ENCODE data around the gene SLC25A26. TPM values are rescaled to one million over a fixed set of nuclear protein-coding genes. Genes with fewer than 3 reads are reported as not detected.

SLC25A26 gene
- total RNA-seq (2021; ENCODE audit: unreplicated experiment) (23.8 TPM), Bru-seq, nascent RNA (percentile 71 among the genes with signal in this experiment), BruChase-seq, experiment 1, labeled RNA remaining after a 6-hour chase (percentile 55 among the genes with signal in this experiment), BruChase-seq, experiment 2, labeled RNA remaining after a 2-hour chase (percentile 57 among the genes with signal in this experiment)
- polyA plus RNA-seq (2012): 17.2 and 19.5 TPM in 2 replicates
- long read RNA-seq, transcript SLC25A26-201 (9 exons, 1,023 nt): major isoform, 13 of 54 reads
- long read RNA-seq, partial matches to known transcripts: 19 of 54 reads
- long read RNA-seq, other reads (novel, unspliced or antisense): 22 of 54 reads

GRCh38 chr3:66220602-66221377 is at the start of gene SLC25A26:
Gene SLC25A26, plus strand, starts transcription at chr3:66221001. Its CDS starts 94 bp downstream, at chr3:66221095.
- ATAC-seq (peak; percentile 97), DNase-seq (ENCODE audit: low read depth, low spot score) (peak; percentile 95)
- Histone ChIP-seq H3K9ac (ENCODE audit: low read length) (peak within 1 kb of the TSS; percentile 79), H4K20me1 (ENCODE audit: insufficient read depth) (no peaks in the 10 kb centered on the region), H3K4me1 (ENCODE audit: control insufficient read depth in 1 of 2, insufficient read depth in 2 of 2, low read length in 2 of 2) (peaks cover 4 to 12% of the 10 kb centered on the region in 2 experiments; a peak in 3 of 4 replicates), H3K4me3 (replicated peaks in 1 of 2; ENCODE audit: low read depth in 1 of 2, low read length in 2 of 2) (peak within 1 kb of the TSS; percentile 81 to 90), H3K79me2 (ENCODE audit: insufficient read depth, low read length) (peaks cover 14% of the 10 kb centered on the region), H3K27ac (ENCODE audit: low read depth, low read length) (peak within 1 kb of the TSS; percentile 62), H3K9me3 (ENCODE audit: control insufficient read depth in 1 of 2, insufficient read depth in 1 of 2, low read depth in 1 of 2, low read length in 2 of 2) (no peaks in the 10 kb centered on the region), H3K27me3 (ENCODE audit: insufficient read depth, low read length) (no peaks in the 10 kb centered on the region), H3K4me2 (ENCODE audit: low read length) (peak within 1 kb of the TSS; percentile 90), H3K36me3 (ENCODE audit: control insufficient read depth in 1 of 2, insufficient read depth in 2 of 2, low read length in 2 of 2) (no peaks in the 10 kb centered on the region), H3K9me2 (ENCODE audit: insufficient read depth) (no peaks in the 10 kb centered on the region; the same call in 1 of the 2 replicates), H2AFZ (ENCODE audit: low read depth, low read length, poor library complexity, severe bottlenecking) (peak within 1 kb of the TSS; percentile 100)
- CTCF ChIA-PET: no interaction called here
- POLR2A ChIA-PET: interaction anchor here (0.6 kb wide), 1 partner anchor 16 kb away, joined by 5 read pairs; no protein-coding TSS in a partner anchor
- RAD21 ChIA-PET (ENCODE audit: low non-redundant PET in 1 of 2, low total read pairs in 2 of 2, uncharacterized antibody in 2 of 2, unreplicated experiment in 2 of 2): no interaction called here
- BruUV-seq (replicated peaks): no TSS peak
- intact Hi-C loops (cut with micrococcal nuclease): no loop called here
- TF ChIP-seq TCF7L2 (IDR thresholded peaks at IDR 0.05; ENCODE audit: borderline replicate concordance, extremely low read depth, insufficient read depth, insufficient read length): no peak
- TF ChIP-seq CEBPB (IDR thresholded peaks at IDR 0.05; ENCODE audit: low read depth): no peak
- TF ChIP-seq, protein P1, sequence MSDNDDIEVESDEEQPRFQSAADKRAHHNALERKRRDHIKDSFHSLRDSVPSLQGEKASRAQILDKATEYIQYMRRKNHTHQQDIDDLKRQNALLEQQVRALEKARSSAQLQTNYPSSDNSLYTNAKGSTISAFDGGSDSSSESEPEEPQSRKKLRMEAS (IDR thresholded peaks at IDR 0.05): peak; percentile 100
- no peak for TF ChIP-seq EZH2phosphoT487 (IDR thresholded peaks at IDR 0.05; ENCODE audit: borderline replicate concordance)
- TF ChIP-seq ZBTB33 (IDR thresholded peaks at IDR 0.05; ENCODE audit: extremely low read depth, insufficient replicate concordance, low read length): peak; percentile 92
- peak; percentile 77 for TF ChIP-seq POLR2AphosphoS5 (IDR thresholded peaks at IDR 0.05; ENCODE audit: low read depth, low read length)
- TF ChIP-seq CBX3 (IDR thresholded peaks at IDR 0.05; ENCODE audit: low read depth): 0 out of 2 replicates have a peak, but pooled peaks have one; percentile 69
- no peak for TF ChIP-seq ATF3 (IDR thresholded peaks at IDR 0.05)
- TF ChIP-seq ZNF274 (IDR thresholded peaks at IDR 0.05; ENCODE audit: low read depth, low read length): no peak
- TF ChIP-seq, protein P2, sequence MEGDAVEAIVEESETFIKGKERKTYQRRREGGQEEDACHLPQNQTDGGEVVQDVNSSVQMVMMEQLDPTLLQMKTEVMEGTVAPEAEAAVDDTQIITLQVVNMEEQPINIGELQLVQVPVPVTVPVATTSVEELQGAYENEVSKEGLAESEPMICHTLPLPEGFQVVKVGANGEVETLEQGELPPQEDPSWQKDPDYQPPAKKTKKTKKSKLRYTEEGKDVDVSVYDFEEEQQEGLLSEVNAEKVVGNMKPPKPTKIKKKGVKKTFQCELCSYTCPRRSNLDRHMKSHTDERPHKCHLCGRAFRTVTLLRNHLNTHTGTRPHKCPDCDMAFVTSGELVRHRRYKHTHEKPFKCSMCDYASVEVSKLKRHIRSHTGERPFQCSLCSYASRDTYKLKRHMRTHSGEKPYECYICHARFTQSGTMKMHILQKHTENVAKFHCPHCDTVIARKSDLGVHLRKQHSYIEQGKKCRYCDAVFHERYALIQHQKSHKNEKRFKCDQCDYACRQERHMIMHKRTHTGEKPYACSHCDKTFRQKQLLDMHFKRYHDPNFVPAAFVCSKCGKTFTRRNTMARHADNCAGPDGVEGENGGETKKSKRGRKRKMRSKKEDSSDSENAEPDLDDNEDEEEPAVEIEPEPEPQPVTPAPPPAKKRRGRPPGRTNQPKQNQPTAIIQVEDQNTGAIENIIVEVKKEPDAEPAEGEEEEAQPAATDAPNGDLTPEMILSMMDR (IDR thresholded peaks at IDR 0.05 in 2 of 3, conservative IDR thresholded peaks at IDR 0.05 in 1 of 3; ENCODE audit: borderline replicate concordance in 1 of 3, insufficient read depth in 1 of 3, low read depth in 2 of 3, low read length in 2 of 3): no peak
- peak; percentile 99 for TF ChIP-seq YY1 (IDR thresholded peaks at IDR 0.05; ENCODE audit: extremely low read depth, insufficient replicate concordance, low read depth, low read length)
- peak; percentile 87 for TF ChIP-seq ELF1 (IDR thresholded peaks at IDR 0.05; ENCODE audit: borderline replicate concordance, low read depth)
- no peak for TF ChIP-seq SRF (IDR thresholded peaks at IDR 0.05; ENCODE audit: low read depth)
- TF ChIP-seq JUND (IDR thresholded peaks at IDR 0.05): no peak
- TF ChIP-seq, protein P3, sequence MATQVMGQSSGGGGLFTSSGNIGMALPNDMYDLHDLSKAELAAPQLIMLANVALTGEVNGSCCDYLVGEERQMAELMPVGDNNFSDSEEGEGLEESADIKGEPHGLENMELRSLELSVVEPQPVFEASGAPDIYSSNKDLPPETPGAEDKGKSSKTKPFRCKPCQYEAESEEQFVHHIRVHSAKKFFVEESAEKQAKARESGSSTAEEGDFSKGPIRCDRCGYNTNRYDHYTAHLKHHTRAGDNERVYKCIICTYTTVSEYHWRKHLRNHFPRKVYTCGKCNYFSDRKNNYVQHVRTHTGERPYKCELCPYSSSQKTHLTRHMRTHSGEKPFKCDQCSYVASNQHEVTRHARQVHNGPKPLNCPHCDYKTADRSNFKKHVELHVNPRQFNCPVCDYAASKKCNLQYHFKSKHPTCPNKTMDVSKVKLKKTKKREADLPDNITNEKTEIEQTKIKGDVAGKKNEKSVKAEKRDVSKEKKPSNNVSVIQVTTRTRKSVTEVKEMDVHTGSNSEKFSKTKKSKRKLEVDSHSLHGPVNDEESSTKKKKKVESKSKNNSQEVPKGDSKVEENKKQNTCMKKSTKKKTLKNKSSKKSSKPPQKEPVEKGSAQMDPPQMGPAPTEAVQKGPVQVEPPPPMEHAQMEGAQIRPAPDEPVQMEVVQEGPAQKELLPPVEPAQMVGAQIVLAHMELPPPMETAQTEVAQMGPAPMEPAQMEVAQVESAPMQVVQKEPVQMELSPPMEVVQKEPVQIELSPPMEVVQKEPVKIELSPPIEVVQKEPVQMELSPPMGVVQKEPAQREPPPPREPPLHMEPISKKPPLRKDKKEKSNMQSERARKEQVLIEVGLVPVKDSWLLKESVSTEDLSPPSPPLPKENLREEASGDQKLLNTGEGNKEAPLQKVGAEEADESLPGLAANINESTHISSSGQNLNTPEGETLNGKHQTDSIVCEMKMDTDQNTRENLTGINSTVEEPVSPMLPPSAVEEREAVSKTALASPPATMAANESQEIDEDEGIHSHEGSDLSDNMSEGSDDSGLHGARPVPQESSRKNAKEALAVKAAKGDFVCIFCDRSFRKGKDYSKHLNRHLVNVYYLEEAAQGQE (IDR thresholded peaks at IDR 0.05; ENCODE audit: low read depth): no peak
- no peak for TF ChIP-seq RAD21 (IDR thresholded peaks at IDR 0.05; ENCODE audit: low read depth)

All from HCT116 (cell line).